ENCODE data around the gene IDH2. TPM values are rescaled to one million over a fixed set of nuclear protein-coding genes. Genes with fewer than 3 reads are reported as not detected.
"Not testable (repeated sequence)": the region's sequence is repeated elsewhere in the genome, so short reads cannot be mapped to it uniquely, and the experiment has no call there.

Gene IDH2
- total RNA-seq, 1 experiment from 2014 or later: 43.2 TPM

- DNase-seq (ENCODE audit: low spot score): no peak
Observed at GRCh38 chr15:90084876-90085423, 17.3 kb downstream of the IDH2 start.

GRCh38 chr15:90083954-90084607 lies 18.2 kb downstream of the IDH2 start:
- DNase-seq (ENCODE audit: low spot score): no peak

- DNase-seq (ENCODE audit: low spot score): no peak
Observed at GRCh38 chr15:90083419-90083818, 18.8 kb downstream of the IDH2 start.

GRCh38 chr15:90082140-90082715 lies 20.0 kb downstream of the IDH2 start:
- DNase-seq (ENCODE audit: low spot score): no peak

GRCh38 chr15:90080818-90081393 lies 21.4 kb downstream of the IDH2 start:
- no peak for DNase-seq (ENCODE audit: low spot score)

GRCh38 chr15:90080458-90080755 lies 21.9 kb downstream of the IDH2 start:
- DNase-seq (ENCODE audit: low spot score): no peak

- no peak for DNase-seq (ENCODE audit: low spot score)
Observed at GRCh38 chr15:90079619-90080457, 22.4 kb downstream of the IDH2 start.

- DNase-seq (ENCODE audit: low spot score): no peak
Observed at GRCh38 chr15:90078965-90079364, 23.3 kb downstream of the IDH2 start.

GRCh38 chr15:90076716-90077115 lies 25.6 kb downstream of the IDH2 start:
- DNase-seq (ENCODE audit: low spot score): no peak

- no peak for DNase-seq (ENCODE audit: low spot score)
Observed at GRCh38 chr15:90075420-90076289, 26.6 kb downstream of the IDH2 start.

- DNase-seq (ENCODE audit: low spot score): no peak
Observed at GRCh38 chr15:90074916-90075315, 27.4 kb downstream of the IDH2 start.

- no peak for DNase-seq (ENCODE audit: low spot score)
Observed at GRCh38 chr15:90074023-90074422, 28.2 kb downstream of the IDH2 start.

GRCh38 chr15:90072978-90073640 lies 29.2 kb downstream of the IDH2 start:
- no peak for DNase-seq (ENCODE audit: low spot score)

- DNase-seq (ENCODE audit: low spot score): peak; percentile 62
Observed at GRCh38 chr15:90071220-90071807, 31.0 kb downstream of the IDH2 start.

- not testable (repeated sequence) for DNase-seq (ENCODE audit: low spot score)
Observed at GRCh38 chr15:90070623-90071022, 31.6 kb downstream of the IDH2 start.

- DNase-seq (ENCODE audit: low spot score): no peak
Observed at GRCh38 chr15:90067953-90068606, 34.2 kb downstream of the IDH2 start.

GRCh38 chr15:90067181-90067952 lies 34.9 kb downstream of the IDH2 start:
- DNase-seq (ENCODE audit: low spot score): no peak

- DNase-seq (ENCODE audit: low spot score): no peak
Observed at GRCh38 chr15:90065682-90066049, 36.6 kb downstream of the IDH2 start.
